HUES48 (cell line): ENCODE results near the gene RHBDF1.

Experiments used
- H3K27ac ChIP-seq: one replicate; pipeline ENCODE4 v1.7.0; 2013; ENCODE audit warnings: low read depth, low read length, inconsistent platforms
- H3K27me3 ChIP-seq: 2 replicates; pipeline ENCODE4 v1.6.1; 2013; ENCODE audit warnings: mild to moderate bottlenecking, low read length; ENCODE audit not compliant: control insufficient read depth, insufficient read depth
- H3K36me3 ChIP-seq: 2 replicates; pipeline ENCODE4 v1.6.1; 2013; ENCODE audit warnings: low read length; ENCODE audit not compliant: control insufficient read depth, insufficient read depth
- H3K4me1 ChIP-seq: 2 replicates; pipeline ENCODE4 v1.6.1; 2013; ENCODE audit warnings: mild to moderate bottlenecking, low read length; ENCODE audit not compliant: control insufficient read depth, insufficient read depth
- H3K4me3 ChIP-seq: 2 replicates; pipeline ENCODE4 v1.5.1; 2013; ENCODE audit warnings: mild to moderate bottlenecking, low read depth, low read length
- H3K9ac ChIP-seq: 2 replicates; pipeline ENCODE4 v1.6.1; 2013; ENCODE audit warnings: mild to moderate bottlenecking, low read depth, low read length, moderate library complexity
- H3K9me3 ChIP-seq: 2 replicates; pipeline ENCODE4 v1.6.1; 2013; ENCODE audit warnings: low read length; ENCODE audit not compliant: control insufficient read depth, insufficient read depth

The RHBDF1 gene, protein sequence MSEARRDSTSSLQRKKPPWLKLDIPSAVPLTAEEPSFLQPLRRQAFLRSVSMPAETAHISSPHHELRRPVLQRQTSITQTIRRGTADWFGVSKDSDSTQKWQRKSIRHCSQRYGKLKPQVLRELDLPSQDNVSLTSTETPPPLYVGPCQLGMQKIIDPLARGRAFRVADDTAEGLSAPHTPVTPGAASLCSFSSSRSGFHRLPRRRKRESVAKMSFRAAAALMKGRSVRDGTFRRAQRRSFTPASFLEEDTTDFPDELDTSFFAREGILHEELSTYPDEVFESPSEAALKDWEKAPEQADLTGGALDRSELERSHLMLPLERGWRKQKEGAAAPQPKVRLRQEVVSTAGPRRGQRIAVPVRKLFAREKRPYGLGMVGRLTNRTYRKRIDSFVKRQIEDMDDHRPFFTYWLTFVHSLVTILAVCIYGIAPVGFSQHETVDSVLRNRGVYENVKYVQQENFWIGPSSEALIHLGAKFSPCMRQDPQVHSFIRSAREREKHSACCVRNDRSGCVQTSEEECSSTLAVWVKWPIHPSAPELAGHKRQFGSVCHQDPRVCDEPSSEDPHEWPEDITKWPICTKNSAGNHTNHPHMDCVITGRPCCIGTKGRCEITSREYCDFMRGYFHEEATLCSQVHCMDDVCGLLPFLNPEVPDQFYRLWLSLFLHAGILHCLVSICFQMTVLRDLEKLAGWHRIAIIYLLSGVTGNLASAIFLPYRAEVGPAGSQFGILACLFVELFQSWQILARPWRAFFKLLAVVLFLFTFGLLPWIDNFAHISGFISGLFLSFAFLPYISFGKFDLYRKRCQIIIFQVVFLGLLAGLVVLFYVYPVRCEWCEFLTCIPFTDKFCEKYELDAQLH

DNA sequence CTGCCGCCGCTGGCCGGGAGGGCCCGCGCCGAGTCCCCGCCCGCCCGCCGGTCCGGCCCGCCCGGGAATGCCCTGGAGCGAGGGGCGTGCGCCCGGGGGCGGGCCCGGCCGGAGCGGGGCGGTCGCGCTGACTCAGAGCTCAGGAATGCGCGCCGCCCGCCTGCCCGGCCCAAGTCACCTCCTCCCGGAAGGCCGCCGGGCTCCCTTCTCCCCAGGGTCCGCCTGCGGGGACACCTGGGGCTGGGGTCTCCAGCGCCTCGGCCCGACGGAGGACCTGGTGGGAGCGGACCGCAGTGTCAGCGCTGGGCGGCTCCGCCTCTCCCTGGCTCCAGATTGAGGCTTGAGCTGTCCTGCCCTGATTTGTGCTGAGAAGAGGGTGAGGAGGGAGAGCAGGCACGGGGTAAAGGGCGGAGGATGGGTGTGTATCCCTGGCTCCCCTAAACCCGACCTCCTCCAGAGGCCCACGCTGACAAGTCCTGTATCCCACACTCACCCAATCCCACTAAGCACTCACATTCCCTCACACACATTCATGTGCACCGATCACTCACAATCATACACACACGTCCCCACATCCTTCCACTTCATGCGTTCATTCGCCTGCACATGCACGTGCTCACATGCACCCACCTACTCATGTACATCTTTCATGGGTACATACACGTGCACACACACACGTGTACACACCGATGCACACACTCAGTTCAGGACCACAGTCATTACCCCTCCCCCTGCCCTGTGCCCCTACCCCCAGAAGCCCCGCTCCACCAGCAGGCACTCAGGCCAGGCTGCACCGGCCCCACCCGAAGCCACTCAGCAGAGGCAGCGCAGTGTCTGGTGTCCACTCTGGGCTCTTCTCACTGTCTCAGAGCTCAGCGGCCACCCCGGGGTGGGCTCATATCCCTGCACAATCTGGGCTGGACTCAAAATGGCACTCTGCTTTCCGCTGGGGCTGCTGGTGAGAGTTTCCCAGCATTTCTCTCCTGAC lies at the start of gene RHBDF1:
TSS of gene RHBDF1 (minus strand) at position 71 of the 988 bp plus-strand sequence. CDS start 7,616 bp downstream, outside the sequence.
- peak within 1 kb of the TSS; percentile 32; the same call in 1 of the 2 replicates for H3K9ac ChIP-seq
- no peaks in the 10 kb centered on the region for H3K27me3 ChIP-seq
- peaks cover 50% of the 10 kb centered on the region for H3K4me1 ChIP-seq
- H3K9me3 ChIP-seq, result no peaks in the 10 kb centered on the region
- no peaks in the 10 kb centered on the region for H3K36me3 ChIP-seq
- H3K4me3 ChIP-seq, result peak within 1 kb of the TSS; percentile 69
- peak within 1 kb of the TSS; percentile 79 for H3K27ac ChIP-seq

DNA sequence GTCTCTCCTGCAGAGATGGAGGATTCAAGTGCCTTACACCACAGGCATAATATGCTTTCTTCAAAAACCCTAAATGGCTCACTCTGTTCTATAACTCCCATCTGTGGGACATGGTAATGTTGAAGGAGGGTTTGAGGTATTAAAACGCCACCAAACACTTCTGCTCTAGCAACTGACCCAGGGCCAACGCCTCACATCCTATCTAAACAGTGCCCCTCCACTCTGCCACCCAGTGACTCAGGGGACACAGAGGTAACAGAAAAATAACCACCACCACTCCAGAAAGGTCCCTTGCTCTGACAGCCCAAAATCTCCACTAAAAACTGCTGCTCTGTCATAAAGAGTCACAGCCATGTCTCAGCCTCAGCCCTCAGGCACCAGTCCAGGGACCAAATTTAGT lies 48.3 kb upstream of the RHBDF1 start:
- 0 out of 2 replicates have a peak, but pooled peaks cover 3% of the 10 kb centered on the region for H3K4me1 ChIP-seq
- H3K27ac ChIP-seq, result no peak overlapping the region
- peaks cover 16% of the 10 kb centered on the region; the same call in 1 of the 2 replicates for H3K36me3 ChIP-seq
- H3K4me3 ChIP-seq, result no peak overlapping the region
- H3K9ac ChIP-seq, result no peak overlapping the region
- H3K9me3 ChIP-seq, result no peaks in the 10 kb centered on the region
- H3K27me3 ChIP-seq, result no peaks in the 10 kb centered on the region

DNA sequence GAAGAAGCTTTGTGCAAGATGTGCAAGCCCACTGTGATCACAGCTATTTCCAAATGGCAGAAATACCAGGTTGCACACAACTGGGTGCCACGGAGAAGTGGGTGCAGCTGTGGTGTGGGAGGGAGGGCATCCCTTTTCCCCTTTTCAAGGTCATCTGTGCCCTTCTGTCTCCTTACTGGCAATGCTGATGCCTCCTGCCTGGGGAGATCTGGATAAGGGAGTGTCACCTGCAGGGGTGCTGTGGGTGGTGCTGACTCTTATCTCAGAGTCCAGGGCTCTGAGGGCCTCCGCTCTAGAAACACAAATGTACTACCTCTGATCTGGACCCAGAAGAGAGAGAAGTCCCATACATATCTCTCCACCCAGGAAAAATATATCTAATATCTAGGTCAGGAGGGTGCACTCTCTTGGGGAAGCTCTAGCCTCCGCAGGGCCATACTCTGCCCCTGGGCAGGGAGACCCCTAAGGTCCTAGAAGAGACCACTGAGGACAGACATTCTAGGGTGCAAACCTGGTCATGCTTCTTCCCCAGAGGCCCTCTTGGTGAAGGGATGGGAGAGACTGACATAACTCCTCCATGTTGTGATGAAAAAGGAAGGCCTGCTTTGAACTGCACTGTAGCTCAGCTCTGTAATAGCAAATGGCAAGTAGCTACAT lies 47.5 kb upstream of the RHBDF1 start:
- no peaks in the 10 kb centered on the region for H3K9me3 ChIP-seq
- H3K36me3 ChIP-seq, result peaks cover 16% of the 10 kb centered on the region; the same call in 1 of the 2 replicates
- no peak overlapping the region for H3K27ac ChIP-seq
- no peak overlapping the region for H3K9ac ChIP-seq
- 0 out of 2 replicates have a peak, but pooled peaks cover 3% of the 10 kb centered on the region for H3K4me1 ChIP-seq
- no peaks in the 10 kb centered on the region for H3K27me3 ChIP-seq
- H3K4me3 ChIP-seq, result no peak overlapping the region

DNA sequence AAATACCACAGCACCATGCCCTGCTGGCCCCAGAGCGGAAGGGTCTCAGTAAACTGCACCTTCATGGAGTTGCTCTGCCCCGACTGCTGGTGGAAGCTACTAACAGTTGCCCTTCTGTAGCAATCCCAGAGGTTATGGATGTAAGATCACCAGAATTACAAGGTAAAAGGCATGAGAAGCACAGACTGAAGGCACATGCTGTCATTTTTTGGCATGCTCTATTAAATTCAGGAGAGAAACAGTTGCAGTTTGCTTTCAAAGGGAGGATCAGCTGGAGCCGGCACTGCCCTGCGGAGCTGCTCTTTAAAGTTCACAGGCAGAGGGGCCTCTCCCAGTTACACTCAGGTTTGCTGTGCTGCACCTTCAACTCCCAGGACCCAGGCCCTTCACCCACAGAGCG lies 46.9 kb upstream of the RHBDF1 start:
- Histone ChIP-seq H3K4me3 (no peak overlapping the region), H3K27ac (no peak overlapping the region), H3K27me3 (no peaks in the 10 kb centered on the region), H3K36me3 (peaks cover 20% of the 10 kb centered on the region; the same call in 1 of the 2 replicates), H3K4me1 (0 out of 2 replicates have a peak, but pooled peaks cover 3% of the 10 kb centered on the region), H3K9ac (no peak overlapping the region), H3K9me3 (no peaks in the 10 kb centered on the region)

DNA sequence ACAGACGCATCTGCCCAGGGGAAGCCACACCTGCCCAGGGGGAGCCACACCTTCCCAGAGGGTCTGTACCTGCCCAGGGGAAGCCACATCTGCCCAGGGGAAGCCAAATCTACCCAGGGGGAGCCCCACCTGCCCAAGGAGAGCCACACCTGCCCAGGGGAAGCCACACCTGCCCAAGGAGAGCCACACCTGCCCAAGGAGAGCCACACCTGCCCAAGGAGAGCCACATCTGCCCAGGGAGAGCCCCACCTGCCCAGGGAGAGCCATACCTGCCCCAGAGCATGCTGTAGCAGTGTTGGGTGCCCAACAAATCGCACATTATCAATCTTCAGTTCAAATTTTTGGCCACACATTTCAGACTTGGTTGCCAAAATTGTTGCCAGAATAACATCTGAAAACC lies 46.4 kb upstream of the RHBDF1 start:
- Histone ChIP-seq H3K9me3 (no peaks in the 10 kb centered on the region), H3K27ac (no peak overlapping the region), H3K9ac (no peak overlapping the region), H3K4me1 (0 out of 2 replicates have a peak, but pooled peaks cover 3% of the 10 kb centered on the region), H3K27me3 (no peaks in the 10 kb centered on the region), H3K36me3 (peaks cover 23% of the 10 kb centered on the region; the same call in 1 of the 2 replicates), H3K4me3 (no peak overlapping the region)

DNA sequence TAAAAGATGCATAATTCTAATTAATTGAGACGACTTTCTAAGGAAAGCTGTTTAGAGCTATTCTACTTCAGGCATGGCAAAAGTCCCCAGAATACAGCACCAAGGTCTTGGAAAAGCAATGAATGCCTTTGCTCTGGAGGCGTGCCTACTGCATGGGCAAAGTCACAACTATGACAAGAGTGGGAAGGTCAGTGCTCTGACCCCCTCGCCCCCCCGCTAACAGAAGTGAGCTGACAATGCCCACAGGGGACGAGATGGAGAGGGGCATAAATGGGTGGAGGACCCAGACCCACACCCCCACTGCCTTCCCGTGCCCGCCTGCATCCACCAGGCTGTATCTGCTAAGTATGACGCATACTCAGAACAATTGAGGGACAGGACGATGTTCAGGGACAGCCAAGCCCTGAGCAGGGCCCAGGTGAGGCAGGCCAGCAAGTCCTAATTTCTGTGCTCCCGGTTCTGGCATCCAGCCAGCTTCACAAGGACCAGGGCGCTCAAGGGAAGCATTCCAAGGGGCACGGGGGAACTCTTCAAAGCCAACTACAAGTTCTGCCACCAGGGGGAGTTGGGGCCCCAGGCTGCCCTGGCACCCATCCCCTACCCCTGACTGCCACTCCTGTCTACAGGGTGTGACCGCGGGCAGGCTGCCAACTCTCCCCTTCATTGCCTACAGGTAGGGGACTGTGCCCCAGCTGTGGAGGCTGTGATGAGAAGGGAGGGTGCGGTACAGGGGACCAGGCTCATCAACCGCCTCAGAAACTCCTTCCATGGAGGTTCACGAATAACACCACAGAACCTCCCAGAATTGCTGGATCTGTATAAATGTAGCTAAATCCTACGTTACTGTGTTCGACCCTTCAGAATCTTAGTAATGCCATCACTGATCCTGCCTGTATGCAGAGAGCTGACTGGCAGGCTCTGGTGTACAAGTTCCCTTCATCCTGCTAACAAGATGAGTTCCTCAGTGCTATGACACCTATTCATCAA lies 45.2 kb upstream of the RHBDF1 start:
- Histone ChIP-seq H3K27ac (no peak overlapping the region), H3K9ac (no peak overlapping the region), H3K4me1 (peaks cover 7% of the 10 kb centered on the region; the same call in 1 of the 2 replicates), H3K9me3 (no peaks in the 10 kb centered on the region), H3K36me3 (peaks cover 23% of the 10 kb centered on the region; the same call in 1 of the 2 replicates), H3K27me3 (no peaks in the 10 kb centered on the region), H3K4me3 (no peak overlapping the region)

DNA sequence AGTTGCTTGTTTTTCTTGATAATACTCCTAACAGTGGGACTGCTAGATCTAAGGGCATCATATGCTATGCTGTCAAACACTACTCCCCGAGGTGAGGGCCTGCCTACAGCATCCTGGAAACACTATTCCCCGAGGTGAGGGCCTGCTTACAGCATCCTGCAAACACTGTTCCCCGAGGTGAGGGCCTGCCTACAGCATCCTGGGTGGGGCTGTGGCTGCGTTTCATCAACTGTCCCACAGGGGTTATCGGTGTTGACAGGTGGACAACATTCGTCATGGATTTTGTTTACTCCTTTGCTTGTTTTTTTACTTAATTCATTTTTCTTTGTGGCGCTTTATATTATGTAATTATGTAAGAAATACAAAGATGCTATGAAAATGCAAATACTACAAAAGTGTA lies 43.6 kb upstream of the RHBDF1 start:
- peaks cover 7% of the 10 kb centered on the region; the same call in 1 of the 2 replicates for H3K4me1 ChIP-seq
- no peak overlapping the region for H3K27ac ChIP-seq
- no peak overlapping the region for H3K4me3 ChIP-seq
- H3K9me3 ChIP-seq, result no peaks in the 10 kb centered on the region
- H3K9ac ChIP-seq, result no peak overlapping the region
- peaks cover 34% of the 10 kb centered on the region for H3K36me3 ChIP-seq
- no peaks in the 10 kb centered on the region for H3K27me3 ChIP-seq

DNA sequence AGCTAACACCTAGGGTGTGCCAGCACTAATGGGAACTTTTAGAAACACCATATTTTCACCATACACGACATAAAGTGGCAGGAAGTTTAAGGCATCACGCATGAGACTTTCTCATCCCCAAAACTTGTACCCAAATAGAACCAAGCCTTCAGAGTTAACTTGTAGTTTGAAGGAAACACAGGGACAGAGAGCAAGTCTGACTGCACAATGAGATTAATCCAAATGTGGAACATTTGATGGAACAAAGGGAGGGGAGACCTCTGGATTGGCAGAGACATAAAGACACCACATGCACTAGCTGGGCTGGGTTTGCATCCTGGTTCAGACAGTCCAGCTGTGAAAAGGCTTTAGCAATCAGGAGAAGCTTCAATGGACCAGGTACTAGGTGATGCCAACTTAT lies 41.9 kb upstream of the RHBDF1 start:
- Histone ChIP-seq H3K9ac (no peak overlapping the region), H3K4me1 (peaks cover 7% of the 10 kb centered on the region; the same call in 1 of the 2 replicates), H3K27me3 (no peaks in the 10 kb centered on the region), H3K27ac (no peak overlapping the region), H3K9me3 (no peaks in the 10 kb centered on the region), H3K36me3 (peaks cover 41% of the 10 kb centered on the region), H3K4me3 (no peak overlapping the region)

DNA sequence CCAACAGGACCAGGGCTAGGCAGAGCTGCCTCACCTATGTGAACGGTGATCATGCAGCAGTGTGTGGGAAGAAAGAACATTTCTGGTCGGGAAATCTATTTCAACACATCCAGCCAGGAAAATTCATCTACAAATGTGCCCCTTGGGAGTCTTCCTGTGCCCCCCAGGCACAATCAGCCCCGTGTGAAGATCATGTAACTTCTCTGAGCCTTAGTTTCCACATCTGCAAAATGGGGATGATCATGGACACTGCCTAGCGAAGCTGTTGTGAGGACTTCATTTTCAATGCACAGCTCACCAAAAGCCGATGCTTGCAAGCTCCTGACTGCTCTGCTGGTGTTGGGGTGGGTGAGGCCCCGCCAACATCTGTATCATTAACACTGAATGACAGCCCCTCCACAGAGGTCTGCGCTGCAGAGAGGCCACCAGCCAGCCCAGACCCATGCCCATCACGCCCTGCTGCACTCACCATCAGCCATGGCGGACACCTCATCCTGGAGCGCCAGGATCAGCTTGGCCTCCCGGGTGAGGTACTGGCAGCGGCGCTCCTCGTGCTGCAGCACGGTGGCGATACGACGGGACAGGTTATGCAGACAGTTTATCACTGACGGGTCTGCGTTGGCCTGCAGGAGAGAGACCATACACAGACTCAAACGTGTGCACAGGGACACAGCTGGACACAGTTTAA lies 39.9 kb upstream of the RHBDF1 start:
- Histone ChIP-seq H3K27ac (no peak overlapping the region), H3K27me3 (no peaks in the 10 kb centered on the region), H3K4me3 (no peak overlapping the region), H3K9ac (no peak overlapping the region), H3K9me3 (no peaks in the 10 kb centered on the region), H3K4me1 (peaks cover 4% of the 10 kb centered on the region; the same call in 1 of the 2 replicates), H3K36me3 (peaks cover 44% of the 10 kb centered on the region)
